H9 (cell line): ENCODE measurements around the gene FLT3. TPM values are rescaled to one million over a fixed set of nuclear protein-coding genes. Genes with fewer than 3 reads are reported as not detected.

Experiments
- DNase-seq: peaks from one replicate; pipeline ENCODE4 v3.0.0-alpha.2; 2017
- H2AFZ ChIP-seq: one replicate; pipeline ENCODE4 v1.6.1; 2013; ENCODE audit warnings: mild to moderate bottlenecking, low read length, control low read depth, moderate library complexity
- H2AK5ac ChIP-seq: 2 replicates; pipeline ENCODE4 v1.6.1; 2013; ENCODE audit warnings: low read length, control low read depth, mixed read lengths; ENCODE audit not compliant: insufficient read length
- H2BK120ac ChIP-seq: one replicate; pipeline ENCODE4 v1.6.1; 2013; ENCODE audit warnings: low read depth, mild to moderate bottlenecking, low read length, control low read depth, inconsistent platforms; ENCODE audit not compliant: poor library complexity, severe bottlenecking
- H2BK12ac ChIP-seq: 2 replicates; pipeline ENCODE4 v1.6.1; 2013; ENCODE audit warnings: low read length, control low read depth, mixed read lengths, low read depth; ENCODE audit not compliant: insufficient read length
- H2BK15ac ChIP-seq: 2 replicates; pipeline ENCODE4 v1.6.1; 2013; ENCODE audit warnings: low read depth, low read length, control low read depth
- H2BK20ac ChIP-seq: one replicate; pipeline ENCODE4 v1.6.1; 2013; ENCODE audit warnings: low read depth, mild to moderate bottlenecking, low read length, control low read depth, inconsistent platforms; ENCODE audit not compliant: poor library complexity, severe bottlenecking
- H2BK5ac ChIP-seq: 2 replicates; pipeline ENCODE4 v1.6.1; 2013; ENCODE audit warnings: low read length, control low read depth, mixed read lengths; ENCODE audit not compliant: insufficient read length
- H3K14ac ChIP-seq: 2 replicates; pipeline ENCODE4 v1.6.1; 2013; ENCODE audit warnings: low read length, control low read depth; ENCODE audit not compliant: insufficient read depth
- H3K18ac ChIP-seq: 2 replicates; pipeline ENCODE4 v1.6.1; 2013; ENCODE audit warnings: low read depth, mild to moderate bottlenecking, mixed read lengths, low read length, control low read depth; ENCODE audit not compliant: insufficient read length
- H3K23ac ChIP-seq: 2 replicates; pipeline ENCODE4 v1.6.1; 2013; ENCODE audit warnings: low read length, control low read depth, mixed read lengths, low read depth; ENCODE audit not compliant: insufficient read length
- H3K23me2 ChIP-seq: 2 replicates; pipeline ENCODE4 v1.6.1; 2013; ENCODE audit warnings: low read depth, mild to moderate bottlenecking, mixed read lengths, low read length, control low read depth; ENCODE audit not compliant: insufficient read length, poor library complexity, severe bottlenecking
- H3K27ac ChIP-seq: 2 replicates; pipeline ENCODE4 v1.5.1; 2013; ENCODE audit warnings: low read length, control low read depth, mixed read lengths, low read depth; ENCODE audit not compliant: insufficient read length
- H3K27me3 ChIP-seq: 2 replicates; pipeline ENCODE4 v1.6.1; 2013; ENCODE audit warnings: low read length, control low read depth, inconsistent platforms; ENCODE audit not compliant: insufficient read depth
- H3K4ac ChIP-seq: 2 replicates; pipeline ENCODE4 v1.6.1; 2013; ENCODE audit warnings: low read depth, mild to moderate bottlenecking, control low read depth, inconsistent platforms, low read length, moderate library complexity
- H3K4me1 ChIP-seq: 2 replicates; pipeline ENCODE4 v1.6.1; 2013; ENCODE audit warnings: low read length, control low read depth, inconsistent platforms; ENCODE audit not compliant: insufficient read depth
- H3K4me2 ChIP-seq: 2 replicates; pipeline ENCODE4 v1.6.1; 2013; ENCODE audit warnings: low read length, control low read depth, mixed read lengths; ENCODE audit not compliant: insufficient read length, insufficient read depth
- H3K56ac ChIP-seq: 2 replicates; pipeline ENCODE4 v1.6.1; 2013; ENCODE audit warnings: low read depth, mild to moderate bottlenecking, mixed read lengths, low read length, control low read depth; ENCODE audit not compliant: insufficient read length
- H3K79me1 ChIP-seq: 2 replicates; pipeline ENCODE4 v1.6.1; 2013; ENCODE audit warnings: low read depth, mild to moderate bottlenecking, moderate library complexity, low read length, control low read depth, inconsistent platforms; ENCODE audit not compliant: insufficient read depth, poor library complexity, severe bottlenecking
- H3K79me2 ChIP-seq: 2 replicates; pipeline ENCODE4 v1.6.1; 2013; ENCODE audit warnings: low read length, control low read depth, inconsistent platforms; ENCODE audit not compliant: insufficient read depth
- H3K9ac ChIP-seq: 2 replicates; pipeline ENCODE4 v1.6.1; 2013; ENCODE audit warnings: low read length, control low read depth, mixed read lengths; ENCODE audit not compliant: insufficient read length; ENCODE audit errors: extremely low read depth
- H3K9me3 ChIP-seq: one replicate; pipeline ENCODE4 v1.6.1; 2013; ENCODE audit warnings: low read depth, low read length, inconsistent platforms; ENCODE audit not compliant: control insufficient read depth
- H3T11ph ChIP-seq: one replicate; pipeline ENCODE4 v1.6.1; 2013; ENCODE audit warnings: mild to moderate bottlenecking, low read length, control low read depth, inconsistent platforms
- H4K20me1 ChIP-seq: one replicate; pipeline ENCODE4 v1.6.1; 2013; ENCODE audit not compliant: control insufficient read depth, insufficient read length, insufficient read depth
- H4K5ac ChIP-seq: 2 replicates; pipeline ENCODE4 v1.6.1; 2013; ENCODE audit warnings: low read depth, mild to moderate bottlenecking, mixed read lengths, low read length, control low read depth; ENCODE audit not compliant: insufficient read length
- H4K8ac ChIP-seq: replicated peaks from 2 replicates; pipeline ENCODE4 v1.6.1; 2013; ENCODE audit warnings: low read length, control low read depth, mixed read lengths, low read depth; ENCODE audit not compliant: insufficient read length
- H4K91ac ChIP-seq: 2 replicates; pipeline ENCODE4 v1.6.1; 2013; ENCODE audit warnings: low read depth, mild to moderate bottlenecking, moderate library complexity, mixed read lengths, low read length, control low read depth; ENCODE audit not compliant: insufficient read length
- H3K27ac Mint-ChIP-seq, 3 experiments: 2 replicates in 2 of 3; 3 replicates in 1 of 3; pipeline ENCODE4 v1.8.0; 2020 to 2021; ENCODE audit warnings: mixed read lengths in 3 of 3, mild to moderate bottlenecking in 1 of 3, moderate library complexity in 1 of 3
- H3K27me3 Mint-ChIP-seq: 2 replicates; pipeline ENCODE4 v1.8.0; 2021; ENCODE audit warnings: low read depth, mild to moderate bottlenecking, moderate library complexity, mixed read lengths
- H3K36me3 Mint-ChIP-seq, 3 experiments: 2 replicates in 2 of 3; 3 replicates in 1 of 3; pipeline ENCODE4 v1.8.0; 2020 to 2021; ENCODE audit warnings: low read depth in 3 of 3, mixed read lengths in 3 of 3; ENCODE audit not compliant: insufficient read depth in 1 of 3
- H3K4me1 Mint-ChIP-seq, 2 experiments: 2 replicates each; pipeline ENCODE4 v1.8.0; 2020; ENCODE audit warnings: mixed read lengths in 2 of 2
- H3K4me3 Mint-ChIP-seq, 2 experiments: 2 replicates in 1 of 2; 3 replicates in 1 of 2; pipeline ENCODE4 v1.8.0; 2020 to 2021; ENCODE audit warnings: mild to moderate bottlenecking in 2 of 2, mixed read lengths in 2 of 2, moderate library complexity in 1 of 2
- H3K9me3 Mint-ChIP-seq, 2 experiments: 2 replicates in 1 of 2; 3 replicates in 1 of 2; pipeline ENCODE4 v1.8.0; 2020; ENCODE audit warnings: mild to moderate bottlenecking in 2 of 2, mixed read lengths in 2 of 2, moderate library complexity in 1 of 2
- CTCF ChIP-seq: fragments of 200-600 bp; sonication (generic); conservative IDR thresholded peaks from 3 replicates; pipeline ENCODE4 v1.8.0; 2021; ENCODE audit warnings: antibody characterized with exemption, mild to moderate bottlenecking
- WGBS: extraction: QIAGEN DNeasy Blood & Tissue Kit; methylation state at CpG from one replicate; pipeline ENCODE4 v1.1.7; 2013; ENCODE audit warnings: missing lambda C conversion rate, low lambda C conversion rate, mixed read lengths; ENCODE audit not compliant: insufficient read length; ENCODE audit errors: extremely low coverage; 5-methylcytosine and 5-hydroxymethylcytosine counted together
- total RNA-seq: library from RNA; stranded (reverse); gene quantifications from 2 replicates; pipeline ENCODE4 v1.2.1, GENCODE V29; 2021

Gene FLT3
- total RNA-seq, 1 experiment from 2014 or later: 0.44 TPM

GRCh38 chr13:27967736-27968315 lies 132.6 kb downstream of the FLT3 start:
- Mint-ChIP-seq H3K9me3 (peaks cover 2 to 15% of the 10 kb centered on the region in 2 experiments), H3K36me3 (no peaks in the 10 kb centered on the region), H3K27me3 (peaks cover 100% of the 10 kb centered on the region), H3K4me1 (peaks cover 33 to 46% of the 10 kb centered on the region in 2 experiments), H3K27ac (no peak overlapping the region; a peak in 1 of 7 replicates), H3K4me3 (peak overlapping the region in 1 of 2 experiments; percentile 67; a peak in 3 of 5 replicates)
- H2BK15ac ChIP-seq: no peak overlapping the region
- H2BK5ac ChIP-seq: no peak overlapping the region
- H2AK5ac ChIP-seq: no peak overlapping the region
- no peak overlapping the region for H2BK12ac ChIP-seq
- no peak overlapping the region for H2AFZ ChIP-seq
- H3T11ph ChIP-seq: no peak overlapping the region
- no peak overlapping the region for H3K56ac ChIP-seq
- no peak overlapping the region for H3K14ac ChIP-seq
- H3K4me1 ChIP-seq: peaks cover 9% of the 10 kb centered on the region
- no CpG with 5 or more reads among the region's 33 CpGs for WGBS
- H3K4ac ChIP-seq: no peak overlapping the region
- H3K23ac ChIP-seq: no peak overlapping the region
- H3K27me3 ChIP-seq: peaks cover 94% of the 10 kb centered on the region
- no peak overlapping the region for H3K18ac ChIP-seq
- no peaks in the 10 kb centered on the region for H3K9me3 ChIP-seq
- no peak overlapping the region for H4K8ac ChIP-seq
- no peak overlapping the region for H2BK20ac ChIP-seq
- no peak overlapping the region for H3K9ac ChIP-seq
- no peak overlapping the region for H2BK120ac ChIP-seq
- H4K91ac ChIP-seq: no peak overlapping the region
- H3K27ac ChIP-seq: no peak overlapping the region
- H3K4me2 ChIP-seq: no peak overlapping the region
- no peak for TF ChIP-seq CTCF
- H3K79me2 ChIP-seq: no peaks in the 10 kb centered on the region
- peak; percentile 41 for DNase-seq
- H3K79me1 ChIP-seq: no peaks in the 10 kb centered on the region
- no peak overlapping the region for H4K5ac ChIP-seq
- peaks cover 4% of the 10 kb centered on the region for H4K20me1 ChIP-seq
- H3K23me2 ChIP-seq: no peaks in the 10 kb centered on the region
